Measurements from ENCODE around the gene CEMIP. TPM values are rescaled to one million over a fixed set of nuclear protein-coding genes. Genes with fewer than 3 reads are reported as not detected.

CEMIP gene
- total and polyA plus RNA-seq, 8 donors = 12.4 to 31.8 (median 27.4) TPM

- no peak for TF ChIP-seq CTCF (IDR thresholded peaks at IDR 0.05)
- Histone ChIP-seq H3K9me3 (no peaks in the 10 kb centered on the region), H3K4me3 (no peak overlapping the region), H3K36me3 (no peaks in the 10 kb centered on the region), H3K27me3 (no peaks in the 10 kb centered on the region), H3K4me1 (peaks cover 9 to 53% of the 10 kb centered on the region in 2 donors), H3K27ac (no peak overlapping the region)
- DNase-seq = no peak
- ATAC-seq = peak; percentile 70
- intact Hi-C loops (cut with DNase I) = no loop called here
These were observed 39.3 kb upstream of the CEMIP start for GRCh38 chr15:80739919-80740318.

- no peak for TF ChIP-seq CTCF (IDR thresholded peaks at IDR 0.05)
- Histone ChIP-seq H3K4me3 (no peak overlapping the region), H3K27me3 (no peaks in the 10 kb centered on the region), H3K9me3 (no peaks in the 10 kb centered on the region), H3K27ac (no peak overlapping the region), H3K36me3 (no peaks in the 10 kb centered on the region), H3K4me1 (peaks cover 11 to 56% of the 10 kb centered on the region in 2 donors)
- intact Hi-C loops (cut with DNase I) = no loop called here
- DNase-seq (no peak), ATAC-seq (no peak)
These were observed 37.1 kb upstream of the CEMIP start for GRCh38 chr15:80742081-80742480.

- H3K4me1 ChIP-seq = peaks cover 11 to 59% of the 10 kb centered on the region in 2 donors
- H3K27ac ChIP-seq = peak overlapping the region; percentile 39 to 47
- intact Hi-C loops (cut with DNase I) = no loop called here
- peak; percentile 91 for ATAC-seq
- no peaks in the 10 kb centered on the region for H3K27me3 ChIP-seq
- TF ChIP-seq CTCF (IDR thresholded peaks at IDR 0.05) = no peak
- DNase-seq = peak in 2 of 4 donors; percentile 33 to 41
- no peaks in the 10 kb centered on the region for H3K9me3 ChIP-seq
- H3K36me3 ChIP-seq = no peaks in the 10 kb centered on the region
- H3K4me3 ChIP-seq = no peak overlapping the region
These were observed 35.9 kb upstream of the CEMIP start for GRCh38 chr15:80743189-80743833.

- TF ChIP-seq CTCF (IDR thresholded peaks at IDR 0.05) = no peak
- intact Hi-C loops (cut with DNase I) = no loop called here
- H3K4me3 ChIP-seq = no peak overlapping the region
- peaks cover 0 to under 1% of the 10 kb centered on the region in 2 donors for H3K36me3 ChIP-seq
- H3K27me3 ChIP-seq = no peaks in the 10 kb centered on the region
- ATAC-seq (peak; percentile 34), DNase-seq (no peak)
- H3K4me1 ChIP-seq = peaks cover 11 to 62% of the 10 kb centered on the region in 2 donors
- H3K9me3 ChIP-seq = no peaks in the 10 kb centered on the region
- peak overlapping the region; percentile 47 to 58 for H3K27ac ChIP-seq
These were observed 34.8 kb upstream of the CEMIP start for GRCh38 chr15:80744415-80744814.

- TF ChIP-seq CTCF (IDR thresholded peaks at IDR 0.05) = no peak
- DNase-seq (no peak), ATAC-seq (no peak)
- intact Hi-C loops (cut with DNase I) = no loop called here
- Histone ChIP-seq H3K4me3 (no peak overlapping the region), H3K4me1 (peaks cover 11 to 58% of the 10 kb centered on the region in 2 donors), H3K9me3 (no peaks in the 10 kb centered on the region), H3K27me3 (no peaks in the 10 kb centered on the region), H3K27ac (peak overlapping the region; percentile 47 to 58), H3K36me3 (peaks cover 0 to 5% of the 10 kb centered on the region in 2 donors)
These were observed 34.3 kb upstream of the CEMIP start for GRCh38 chr15:80744826-80745225.

Data from left lung (tissue), 10 donors.